Keratinocyte (primary cell): ENCODE measurements around the gene MGAT4A.

ENCODE experiments used
- EZH2 ChIP-seq: IDR thresholded peaks from one replicate; pipeline ENCODE4 v1.6.1; 2012; ENCODE audit warnings: inconsistent platforms, mild to moderate bottlenecking, low read length, moderate library complexity
- TF ChIP-seq, protein P1 (sequence below), 3 experiments: IDR thresholded peaks in 1 of 3; conservative IDR thresholded peaks in 1 of 3; optimal IDR thresholded peaks in 1 of 3; 2 replicates in 2 of 3; 3 replicates in 1 of 3; pipeline versions ENCODE3 to v1.5.1; 2011; ENCODE audit warnings: low read length in 3 of 3, mild to moderate bottlenecking in 3 of 3, moderate library complexity in 2 of 3, control low read depth in 1 of 3, inconsistent platforms in 1 of 3; ENCODE audit not compliant: insufficient read depth in 2 of 3; ENCODE audit errors: extremely low read depth in 1 of 3

DNA sequence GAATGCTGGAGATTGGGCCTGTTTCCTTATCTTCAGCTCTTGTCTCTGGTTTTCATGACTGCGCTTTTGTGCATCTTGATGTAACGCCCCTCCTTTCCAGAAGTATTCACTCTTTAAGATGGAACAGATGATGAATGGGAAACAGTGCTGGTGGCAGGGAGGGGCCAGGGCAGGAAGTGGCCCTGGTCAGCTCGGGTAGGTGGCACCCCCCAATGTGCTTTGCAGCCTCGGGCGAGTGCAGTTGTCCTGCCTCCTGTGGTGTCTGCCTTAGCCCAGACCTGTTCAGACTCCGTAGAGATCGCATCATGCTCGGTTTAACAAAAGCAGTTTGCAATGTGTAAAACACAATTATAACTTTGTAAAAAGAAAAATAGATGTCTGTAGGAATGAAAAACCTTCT, 17.0 kb upstream of the MGAT4A start:
- TF ChIP-seq, protein P1, sequence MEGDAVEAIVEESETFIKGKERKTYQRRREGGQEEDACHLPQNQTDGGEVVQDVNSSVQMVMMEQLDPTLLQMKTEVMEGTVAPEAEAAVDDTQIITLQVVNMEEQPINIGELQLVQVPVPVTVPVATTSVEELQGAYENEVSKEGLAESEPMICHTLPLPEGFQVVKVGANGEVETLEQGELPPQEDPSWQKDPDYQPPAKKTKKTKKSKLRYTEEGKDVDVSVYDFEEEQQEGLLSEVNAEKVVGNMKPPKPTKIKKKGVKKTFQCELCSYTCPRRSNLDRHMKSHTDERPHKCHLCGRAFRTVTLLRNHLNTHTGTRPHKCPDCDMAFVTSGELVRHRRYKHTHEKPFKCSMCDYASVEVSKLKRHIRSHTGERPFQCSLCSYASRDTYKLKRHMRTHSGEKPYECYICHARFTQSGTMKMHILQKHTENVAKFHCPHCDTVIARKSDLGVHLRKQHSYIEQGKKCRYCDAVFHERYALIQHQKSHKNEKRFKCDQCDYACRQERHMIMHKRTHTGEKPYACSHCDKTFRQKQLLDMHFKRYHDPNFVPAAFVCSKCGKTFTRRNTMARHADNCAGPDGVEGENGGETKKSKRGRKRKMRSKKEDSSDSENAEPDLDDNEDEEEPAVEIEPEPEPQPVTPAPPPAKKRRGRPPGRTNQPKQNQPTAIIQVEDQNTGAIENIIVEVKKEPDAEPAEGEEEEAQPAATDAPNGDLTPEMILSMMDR (optimal IDR thresholded peaks at IDR 0.05 in 1 of 3, IDR thresholded peaks at IDR 0.05 in 1 of 3, conservative IDR thresholded peaks at IDR 0.05 in 1 of 3; ENCODE audit: extremely low read depth in 1 of 3, insufficient read depth in 2 of 3, low read length in 3 of 3), result no peak
- TF ChIP-seq EZH2, result no peak
